ENCODE measurements around the gene EPM2AIP1.

EPM2AIP1 gene

DNA sequence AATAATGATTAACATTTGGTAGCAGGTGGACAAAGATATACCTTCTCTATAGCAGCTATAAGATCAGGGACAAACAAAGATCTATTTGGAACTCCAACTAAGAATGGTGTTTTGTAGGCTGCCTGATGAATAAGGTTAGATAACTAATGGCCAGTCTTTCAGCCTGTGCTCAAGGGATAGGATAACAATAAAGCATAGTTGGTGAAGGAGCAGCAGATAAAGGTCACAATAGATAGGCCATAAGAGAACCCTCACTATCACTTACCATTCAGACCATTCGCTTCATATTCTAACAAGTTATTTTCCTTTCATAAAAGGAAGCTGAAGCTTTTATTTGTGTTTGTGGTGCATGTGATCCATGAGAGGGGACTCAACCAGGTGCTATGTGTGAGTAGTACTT lies 19.8 kb downstream of the EPM2AIP1 start:
- Histone ChIP-seq H3K4me1 (ENCODE audit: insufficient read depth, low read length, poor library complexity, severe bottlenecking) (peaks cover 21% of the 10 kb centered on the region), H3K9ac (ENCODE audit: low read depth, low read length, poor library complexity, severe bottlenecking) (no peak overlapping the region), H3K36me3 (ENCODE audit: insufficient read depth, low read length) (no peaks in the 10 kb centered on the region), H3K4me3 (ENCODE audit: low read length, poor library complexity, severe bottlenecking) (no peak overlapping the region), H4K20me1 (ENCODE audit: insufficient read depth, low read length, poor library complexity, severe bottlenecking) (no peaks in the 10 kb centered on the region), H3K27me3 (ENCODE audit: insufficient read depth, low read length, poor library complexity, severe bottlenecking) (no peaks in the 10 kb centered on the region), H3K4me2 (ENCODE audit: low read depth, low read length, poor library complexity, severe bottlenecking) (no peak overlapping the region), H3K9me2 (replicated peaks; ENCODE audit: low read depth, low read length) (no peaks in the 10 kb centered on the region), H3F3A (ENCODE audit: low read depth) (no peaks in the 10 kb centered on the region), H3K9me3 (ENCODE audit: insufficient read depth, low read depth, low read length) (no peaks in the 10 kb centered on the region), H2AFZ (ENCODE audit: low read length) (no peak overlapping the region), H3K79me2 (ENCODE audit: insufficient read depth, low read length) (no peaks in the 10 kb centered on the region)
- TF ChIP-seq, protein P1, sequence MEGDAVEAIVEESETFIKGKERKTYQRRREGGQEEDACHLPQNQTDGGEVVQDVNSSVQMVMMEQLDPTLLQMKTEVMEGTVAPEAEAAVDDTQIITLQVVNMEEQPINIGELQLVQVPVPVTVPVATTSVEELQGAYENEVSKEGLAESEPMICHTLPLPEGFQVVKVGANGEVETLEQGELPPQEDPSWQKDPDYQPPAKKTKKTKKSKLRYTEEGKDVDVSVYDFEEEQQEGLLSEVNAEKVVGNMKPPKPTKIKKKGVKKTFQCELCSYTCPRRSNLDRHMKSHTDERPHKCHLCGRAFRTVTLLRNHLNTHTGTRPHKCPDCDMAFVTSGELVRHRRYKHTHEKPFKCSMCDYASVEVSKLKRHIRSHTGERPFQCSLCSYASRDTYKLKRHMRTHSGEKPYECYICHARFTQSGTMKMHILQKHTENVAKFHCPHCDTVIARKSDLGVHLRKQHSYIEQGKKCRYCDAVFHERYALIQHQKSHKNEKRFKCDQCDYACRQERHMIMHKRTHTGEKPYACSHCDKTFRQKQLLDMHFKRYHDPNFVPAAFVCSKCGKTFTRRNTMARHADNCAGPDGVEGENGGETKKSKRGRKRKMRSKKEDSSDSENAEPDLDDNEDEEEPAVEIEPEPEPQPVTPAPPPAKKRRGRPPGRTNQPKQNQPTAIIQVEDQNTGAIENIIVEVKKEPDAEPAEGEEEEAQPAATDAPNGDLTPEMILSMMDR (conservative IDR thresholded peaks at IDR 0.05; ENCODE audit: low read length), result no peak
- no peak for TF ChIP-seq EZH2phosphoT487 (IDR thresholded peaks at IDR 0.05; ENCODE audit: borderline replicate concordance)

DNA sequence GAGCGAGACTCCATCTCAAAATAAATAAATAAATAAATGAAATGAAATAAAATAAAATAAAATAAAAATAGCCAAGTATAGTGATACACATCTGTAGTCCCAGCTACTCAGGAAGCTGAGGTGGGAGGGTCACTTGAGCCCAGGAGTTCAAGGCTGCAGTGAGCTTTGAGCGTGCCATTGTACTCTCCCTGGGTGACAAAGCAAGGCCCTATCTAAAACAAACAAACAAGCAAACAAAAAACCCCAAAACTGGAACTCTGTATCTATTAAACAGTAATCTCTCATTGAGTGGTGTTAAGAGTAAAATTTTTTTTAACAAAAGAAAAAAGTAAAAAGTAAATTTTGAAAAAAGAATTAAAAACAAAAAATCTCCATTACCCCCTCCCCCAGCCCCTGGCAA lies 20.8 kb downstream of the EPM2AIP1 start:
- TF ChIP-seq EZH2phosphoT487 (IDR thresholded peaks at IDR 0.05; ENCODE audit: borderline replicate concordance), result no peak
- TF ChIP-seq, protein P1 (conservative IDR thresholded peaks at IDR 0.05; ENCODE audit: low read length), result no peak
- Histone ChIP-seq H3K4me2 (ENCODE audit: low read depth, low read length, poor library complexity, severe bottlenecking) (no peak overlapping the region), H3K9ac (ENCODE audit: low read depth, low read length, poor library complexity, severe bottlenecking) (no peak overlapping the region), H3K4me1 (ENCODE audit: insufficient read depth, low read length, poor library complexity, severe bottlenecking) (peaks cover 23% of the 10 kb centered on the region), H3K4me3 (ENCODE audit: low read length, poor library complexity, severe bottlenecking) (no peak overlapping the region), H3F3A (ENCODE audit: low read depth) (no peaks in the 10 kb centered on the region), H2AFZ (ENCODE audit: low read length) (no peak overlapping the region), H3K27me3 (ENCODE audit: insufficient read depth, low read length, poor library complexity, severe bottlenecking) (no peaks in the 10 kb centered on the region), H3K9me3 (ENCODE audit: insufficient read depth, low read depth, low read length) (no peaks in the 10 kb centered on the region), H4K20me1 (ENCODE audit: insufficient read depth, low read length, poor library complexity, severe bottlenecking) (no peaks in the 10 kb centered on the region), H3K79me2 (ENCODE audit: insufficient read depth, low read length) (no peaks in the 10 kb centered on the region), H3K36me3 (ENCODE audit: insufficient read depth, low read length) (no peaks in the 10 kb centered on the region), H3K9me2 (replicated peaks; ENCODE audit: low read depth, low read length) (no peaks in the 10 kb centered on the region)

DNA sequence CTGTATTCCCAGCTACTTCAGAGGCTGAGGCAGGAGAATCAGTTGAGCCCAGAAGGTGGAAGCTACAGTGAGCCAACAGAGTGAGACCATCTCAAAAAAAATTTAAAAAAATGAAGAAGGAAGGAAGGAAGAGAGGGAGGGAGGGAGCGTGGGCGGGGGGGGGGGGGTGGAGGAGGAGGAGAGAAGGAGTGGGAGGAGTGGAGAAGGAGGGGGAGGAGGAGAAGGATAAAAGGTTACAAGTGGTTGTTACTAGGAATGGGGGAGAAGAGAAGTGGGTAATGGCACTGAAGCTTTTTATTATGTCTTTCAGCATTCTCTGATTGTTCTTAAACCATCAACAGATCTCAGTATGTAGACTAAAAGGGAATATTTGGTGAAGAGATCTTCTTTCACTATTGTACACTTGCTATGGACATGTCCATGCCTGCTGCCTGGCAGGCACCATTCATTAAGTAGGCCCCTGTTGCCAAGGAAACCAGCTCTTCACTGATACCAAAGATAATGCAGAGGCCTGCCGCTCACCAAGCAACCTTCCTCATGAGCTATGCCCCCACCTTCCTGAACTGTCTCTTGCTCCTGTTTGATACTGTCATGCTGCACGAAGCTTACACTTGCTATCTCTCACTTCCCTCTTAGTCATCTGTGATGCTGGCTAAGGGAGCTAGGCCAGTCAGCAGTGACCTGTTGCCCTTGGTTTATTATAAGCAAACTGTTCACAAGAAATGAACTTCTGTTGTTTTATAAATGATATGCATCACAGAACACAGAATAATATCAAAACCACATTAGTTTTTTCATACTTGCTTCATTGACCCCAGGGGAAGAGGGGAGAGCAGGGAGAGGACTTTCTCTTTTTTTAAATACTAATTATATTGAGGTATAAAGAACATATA lies 23.1 kb downstream of the EPM2AIP1 start:
- no peak for TF ChIP-seq EZH2phosphoT487 (IDR thresholded peaks at IDR 0.05; ENCODE audit: borderline replicate concordance)
- TF ChIP-seq, protein P1 (conservative IDR thresholded peaks at IDR 0.05; ENCODE audit: low read length), result no peak
- Histone ChIP-seq H4K20me1 (ENCODE audit: insufficient read depth, low read length, poor library complexity, severe bottlenecking) (no peaks in the 10 kb centered on the region), H3K9me3 (ENCODE audit: insufficient read depth, low read depth, low read length) (no peaks in the 10 kb centered on the region), H2AFZ (ENCODE audit: low read length) (peak overlapping the region; percentile 42; the same call in 1 of the 2 replicates), H3K9ac (ENCODE audit: low read depth, low read length, poor library complexity, severe bottlenecking) (peak overlapping the region; percentile 75), H3K36me3 (ENCODE audit: insufficient read depth, low read length) (no peaks in the 10 kb centered on the region), H3K4me1 (ENCODE audit: insufficient read depth, low read length, poor library complexity, severe bottlenecking) (peaks cover 29% of the 10 kb centered on the region), H3K4me2 (ENCODE audit: low read depth, low read length, poor library complexity, severe bottlenecking) (peak overlapping the region; percentile 27), H3F3A (ENCODE audit: low read depth) (no peaks in the 10 kb centered on the region), H3K4me3 (ENCODE audit: low read length, poor library complexity, severe bottlenecking) (peak overlapping the region; percentile 48), H3K27me3 (ENCODE audit: insufficient read depth, low read length, poor library complexity, severe bottlenecking) (no peaks in the 10 kb centered on the region), H3K79me2 (ENCODE audit: insufficient read depth, low read length) (no peaks in the 10 kb centered on the region), H3K9me2 (replicated peaks; ENCODE audit: low read depth, low read length) (no peaks in the 10 kb centered on the region)
